ENCODE measurements around the gene MBD6. TPM values are rescaled to one million over a fixed set of nuclear protein-coding genes. Genes with fewer than 3 reads are reported as not detected.

The MBD6 gene
- total and polyA plus RNA-seq, 2 donors, result 5.6 to 60.5 TPM

DNA sequence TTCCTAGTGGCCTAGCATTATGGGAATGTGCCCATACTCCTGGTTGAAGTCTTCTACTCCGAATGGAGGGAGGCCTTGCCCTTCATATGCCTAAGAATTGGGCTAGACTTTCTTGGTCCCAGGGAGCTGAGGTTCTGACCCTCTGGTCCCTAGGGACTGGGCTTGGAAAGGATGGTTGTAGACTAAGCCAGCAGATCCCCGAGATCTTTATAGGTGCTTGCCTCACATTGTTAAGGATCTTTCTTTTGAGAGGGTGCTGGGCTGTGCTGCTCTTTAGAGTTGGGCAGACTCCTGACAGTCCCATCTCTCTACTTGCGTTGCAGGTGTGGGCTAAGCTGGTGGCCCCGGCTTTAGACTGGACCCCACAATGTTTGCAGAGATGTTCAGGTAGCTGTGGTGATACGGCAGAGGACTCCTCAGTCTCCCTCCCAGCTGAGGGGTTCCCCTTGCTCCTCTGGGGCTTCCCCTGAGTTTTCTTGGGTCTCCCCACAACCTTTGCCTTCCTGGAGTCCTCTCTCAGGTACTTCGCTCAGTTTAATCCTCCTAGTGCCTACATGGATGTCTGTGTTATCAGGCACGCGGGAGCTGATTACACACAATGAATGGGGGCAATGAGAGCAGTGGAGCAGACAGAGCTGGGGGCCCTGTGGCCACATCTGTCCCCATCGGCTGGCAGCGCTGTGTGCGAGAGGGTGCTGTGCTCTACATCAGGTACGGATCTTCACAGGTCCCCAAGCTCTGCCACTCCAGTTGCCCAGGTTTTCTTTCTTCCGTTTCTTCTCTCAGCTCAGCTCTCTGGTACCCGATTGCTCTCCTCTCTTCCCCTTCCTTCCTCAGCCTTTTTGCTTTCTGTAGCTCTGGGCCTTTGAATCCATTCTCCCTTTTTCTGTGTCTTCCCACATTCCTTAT is 1.3 kb downstream of the MBD6 start:
- peak overlapping the region; percentile 71 to 84 for H3K4me3 ChIP-seq (ENCODE audit: low read length in 2 of 2)
- no peak for DNase-seq (ENCODE audit: low read depth in 6 of 9, low spot score in 9 of 9)
- H3K27ac ChIP-seq (ENCODE audit: low read depth in 1 of 2, low read length in 1 of 2), result peak overlapping the region; percentile 82 to 99
- no peaks in the 10 kb centered on the region for H3K9me3 ChIP-seq (ENCODE audit: control insufficient read depth in 2 of 2, insufficient read depth in 1 of 2, low read length in 1 of 2)
- H3K36me3 ChIP-seq (ENCODE audit: control insufficient read depth in 2 of 2, insufficient read depth in 2 of 2, low read length in 1 of 2), result peaks cover 45 to 50% of the 10 kb centered on the region in 2 donors
- H3K4me1 ChIP-seq (ENCODE audit: control insufficient read depth in 2 of 2, insufficient read depth in 2 of 2, low read length in 2 of 2), result peaks cover 30 to 52% of the 10 kb centered on the region in 2 donors
- WGBS, result 87% methylated on average over 14 of the region's 14 CpGs
- H3K27me3 ChIP-seq (ENCODE audit: control insufficient read depth in 2 of 2, insufficient read depth in 1 of 2, low read length in 1 of 2), result no peaks in the 10 kb centered on the region

- Histone ChIP-seq H3K4me1 (ENCODE audit: control insufficient read depth in 2 of 2, insufficient read depth in 2 of 2, low read length in 2 of 2) (peaks cover 23 to 44% of the 10 kb centered on the region in 2 donors), H3K27me3 (ENCODE audit: control insufficient read depth in 2 of 2, insufficient read depth in 1 of 2, low read length in 1 of 2) (no peaks in the 10 kb centered on the region), H3K9me3 (ENCODE audit: control insufficient read depth in 2 of 2, insufficient read depth in 1 of 2, low read length in 1 of 2) (no peaks in the 10 kb centered on the region), H3K4me3 (ENCODE audit: low read length in 2 of 2) (no peak overlapping the region), H3K27ac (ENCODE audit: low read depth in 1 of 2, low read length in 1 of 2) (no peak overlapping the region), H3K36me3 (ENCODE audit: control insufficient read depth in 2 of 2, insufficient read depth in 2 of 2, low read length in 1 of 2) (peaks cover 56 to 57% of the 10 kb centered on the region in 2 donors)
- DNase-seq (ENCODE audit: low read depth in 6 of 9, low spot score in 9 of 9), result no peak
- 94% methylated on average over 11 of the region's 11 CpGs for WGBS
Observed at GRCh38 chr12:57524814-57525614, 2.4 kb downstream of the MBD6 start.

DNA sequence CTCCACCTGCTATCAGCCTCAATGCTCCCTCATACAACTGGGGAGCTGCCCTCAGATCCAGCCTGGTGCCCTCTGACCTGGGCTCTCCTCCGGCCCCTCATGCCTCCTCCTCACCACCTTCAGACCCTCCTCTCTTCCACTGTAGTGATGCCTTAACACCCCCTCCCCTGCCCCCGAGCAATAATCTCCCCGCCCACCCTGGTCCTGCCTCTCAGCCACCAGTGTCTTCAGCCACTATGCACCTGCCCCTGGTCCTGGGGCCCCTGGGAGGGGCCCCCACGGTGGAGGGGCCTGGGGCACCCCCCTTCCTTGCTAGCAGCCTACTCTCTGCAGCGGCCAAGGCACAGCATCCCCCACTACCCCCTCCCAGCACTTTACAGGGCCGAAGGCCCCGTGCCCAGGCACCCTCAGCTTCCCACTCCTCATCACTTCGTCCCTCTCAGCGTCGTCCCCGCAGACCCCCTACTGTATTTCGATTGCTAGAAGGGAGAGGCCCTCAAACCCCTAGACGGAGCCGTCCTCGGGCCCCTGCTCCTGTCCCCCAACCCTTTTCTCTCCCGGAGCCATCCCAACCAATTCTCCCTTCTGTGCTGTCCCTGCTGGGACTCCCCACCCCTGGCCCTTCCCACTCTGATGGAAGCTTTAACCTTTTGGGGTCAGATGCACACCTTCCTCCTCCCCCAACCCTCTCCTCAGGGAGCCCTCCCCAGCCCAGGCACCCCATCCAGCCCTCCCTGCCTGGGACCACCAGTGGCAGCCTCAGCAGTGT is 3.2 kb downstream of the MBD6 start:
- H3K27me3 ChIP-seq (ENCODE audit: control insufficient read depth in 2 of 2, insufficient read depth in 1 of 2, low read length in 1 of 2), result no peaks in the 10 kb centered on the region
- no peak for DNase-seq (ENCODE audit: low read depth in 6 of 9, low spot score in 9 of 9)
- H3K4me3 ChIP-seq (ENCODE audit: low read length in 2 of 2), result no peak overlapping the region
- 95% methylated on average over 16 of the region's 16 CpGs for WGBS
- peaks cover 64 to 65% of the 10 kb centered on the region in 2 donors for H3K36me3 ChIP-seq (ENCODE audit: control insufficient read depth in 2 of 2, insufficient read depth in 2 of 2, low read length in 1 of 2)
- H3K4me1 ChIP-seq (ENCODE audit: control insufficient read depth in 2 of 2, insufficient read depth in 2 of 2, low read length in 2 of 2), result peaks cover 23 to 43% of the 10 kb centered on the region in 2 donors
- no peaks in the 10 kb centered on the region for H3K9me3 ChIP-seq (ENCODE audit: control insufficient read depth in 2 of 2, insufficient read depth in 1 of 2, low read length in 1 of 2)
- no peak overlapping the region for H3K27ac ChIP-seq (ENCODE audit: low read depth in 1 of 2, low read length in 1 of 2)

GRCh38 chr12:57526477-57527126 is 4.0 kb downstream of the MBD6 start:
- Histone ChIP-seq H3K4me1 (ENCODE audit: control insufficient read depth in 2 of 2, insufficient read depth in 2 of 2, low read length in 2 of 2) (peaks cover 19 to 35% of the 10 kb centered on the region in 2 donors), H3K27me3 (ENCODE audit: control insufficient read depth in 2 of 2, insufficient read depth in 1 of 2, low read length in 1 of 2) (no peaks in the 10 kb centered on the region), H3K9me3 (ENCODE audit: control insufficient read depth in 2 of 2, insufficient read depth in 1 of 2, low read length in 1 of 2) (no peaks in the 10 kb centered on the region), H3K27ac (ENCODE audit: low read depth in 1 of 2, low read length in 1 of 2) (no peak overlapping the region), H3K4me3 (ENCODE audit: low read length in 2 of 2) (no peak overlapping the region), H3K36me3 (ENCODE audit: control insufficient read depth in 2 of 2, insufficient read depth in 2 of 2, low read length in 1 of 2) (peaks cover 72 to 73% of the 10 kb centered on the region in 2 donors)
- no peak for DNase-seq (ENCODE audit: low read depth in 6 of 9, low spot score in 9 of 9)
- WGBS, result 96% methylated on average over 4 of the region's 4 CpGs

DNA sequence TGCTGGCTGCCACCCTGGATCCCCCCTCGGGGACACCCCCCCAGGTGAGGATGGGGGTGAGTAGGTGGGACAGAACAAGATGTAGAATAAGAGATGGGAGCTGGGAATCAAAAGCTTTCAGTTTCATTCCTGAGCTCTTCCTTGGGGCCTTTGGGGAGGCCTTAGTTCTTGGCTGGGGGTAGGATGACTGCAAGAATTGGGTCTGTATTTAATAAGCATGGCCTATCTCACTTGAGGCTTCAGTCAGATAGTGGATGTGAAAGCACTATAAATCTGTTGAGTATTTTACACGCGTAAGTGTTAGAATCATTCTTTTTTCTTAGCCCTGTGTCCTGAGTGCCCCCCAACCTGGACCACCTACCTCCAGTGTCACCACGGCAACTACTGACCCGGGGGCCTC is 4.6 kb downstream of the MBD6 start:
- H3K36me3 ChIP-seq (ENCODE audit: control insufficient read depth in 2 of 2, insufficient read depth in 2 of 2, low read length in 1 of 2), result peaks cover 77 to 79% of the 10 kb centered on the region in 2 donors
- H3K27ac ChIP-seq (ENCODE audit: low read depth in 1 of 2, low read length in 1 of 2), result no peak overlapping the region
- H3K4me1 ChIP-seq (ENCODE audit: control insufficient read depth in 2 of 2, insufficient read depth in 2 of 2, low read length in 2 of 2), result peaks cover 17 to 30% of the 10 kb centered on the region in 2 donors
- H3K4me3 ChIP-seq (ENCODE audit: low read length in 2 of 2), result no peak overlapping the region
- H3K27me3 ChIP-seq (ENCODE audit: control insufficient read depth in 2 of 2, insufficient read depth in 1 of 2, low read length in 1 of 2), result no peaks in the 10 kb centered on the region
- DNase-seq (ENCODE audit: low read depth in 6 of 9, low spot score in 9 of 9), result no peak
- H3K9me3 ChIP-seq (ENCODE audit: control insufficient read depth in 2 of 2, insufficient read depth in 1 of 2, low read length in 1 of 2), result no peaks in the 10 kb centered on the region
- 94% methylated on average over 5 of the region's 5 CpGs for WGBS

DNA sequence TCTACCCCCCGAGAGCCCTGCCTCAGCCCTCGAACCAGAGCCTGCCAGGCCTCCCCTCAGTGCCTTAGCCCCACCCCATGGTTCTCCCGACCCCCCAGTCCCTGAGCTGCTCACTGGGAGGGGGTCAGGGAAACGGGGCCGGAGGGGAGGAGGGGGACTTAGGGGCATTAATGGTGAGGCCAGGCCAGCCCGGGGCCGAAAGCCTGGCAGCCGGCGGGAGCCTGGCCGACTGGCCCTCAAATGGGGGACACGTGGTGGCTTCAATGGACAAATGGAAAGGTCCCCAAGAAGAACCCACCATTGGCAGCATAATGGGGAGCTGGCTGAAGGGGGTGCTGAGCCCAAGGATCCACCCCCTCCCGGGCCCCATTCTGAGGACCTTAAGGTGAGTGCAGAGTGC is 5.6 kb downstream of the MBD6 start:
- 98% methylated on average over 12 of the region's 12 CpGs for WGBS
- peaks cover 17 to 26% of the 10 kb centered on the region in 2 donors for H3K4me1 ChIP-seq (ENCODE audit: control insufficient read depth in 2 of 2, insufficient read depth in 2 of 2, low read length in 2 of 2)
- no peaks in the 10 kb centered on the region for H3K9me3 ChIP-seq (ENCODE audit: control insufficient read depth in 2 of 2, insufficient read depth in 1 of 2, low read length in 1 of 2)
- no peak overlapping the region for H3K27ac ChIP-seq (ENCODE audit: low read depth in 1 of 2, low read length in 1 of 2)
- peaks cover 87 to 89% of the 10 kb centered on the region in 2 donors for H3K36me3 ChIP-seq (ENCODE audit: control insufficient read depth in 2 of 2, insufficient read depth in 2 of 2, low read length in 1 of 2)
- DNase-seq (ENCODE audit: low read depth in 6 of 9, low spot score in 9 of 9), result no peak
- no peak overlapping the region for H3K4me3 ChIP-seq (ENCODE audit: low read length in 2 of 2)
- H3K27me3 ChIP-seq (ENCODE audit: control insufficient read depth in 2 of 2, insufficient read depth in 1 of 2, low read length in 1 of 2), result no peaks in the 10 kb centered on the region

- WGBS, result 97% methylated on average over 10 of the region's 10 CpGs
- H3K4me1 ChIP-seq (ENCODE audit: control insufficient read depth in 2 of 2, insufficient read depth in 2 of 2, low read length in 2 of 2), result peaks cover 9 to 18% of the 10 kb centered on the region in 2 donors
- no peak for DNase-seq (ENCODE audit: low read depth in 6 of 9, low spot score in 9 of 9)
- no peaks in the 10 kb centered on the region for H3K27me3 ChIP-seq (ENCODE audit: control insufficient read depth in 2 of 2, insufficient read depth in 1 of 2, low read length in 1 of 2)
- no peak overlapping the region for H3K4me3 ChIP-seq (ENCODE audit: low read length in 2 of 2)
- peaks cover 91 to 93% of the 10 kb centered on the region in 2 donors for H3K36me3 ChIP-seq (ENCODE audit: control insufficient read depth in 2 of 2, insufficient read depth in 2 of 2, low read length in 1 of 2)
- H3K9me3 ChIP-seq (ENCODE audit: control insufficient read depth in 2 of 2, insufficient read depth in 1 of 2, low read length in 1 of 2), result no peaks in the 10 kb centered on the region
- no peak overlapping the region for H3K27ac ChIP-seq (ENCODE audit: low read depth in 1 of 2, low read length in 1 of 2)
Observed at GRCh38 chr12:57528831-57529555, 6.4 kb downstream of the MBD6 start.

DNA sequence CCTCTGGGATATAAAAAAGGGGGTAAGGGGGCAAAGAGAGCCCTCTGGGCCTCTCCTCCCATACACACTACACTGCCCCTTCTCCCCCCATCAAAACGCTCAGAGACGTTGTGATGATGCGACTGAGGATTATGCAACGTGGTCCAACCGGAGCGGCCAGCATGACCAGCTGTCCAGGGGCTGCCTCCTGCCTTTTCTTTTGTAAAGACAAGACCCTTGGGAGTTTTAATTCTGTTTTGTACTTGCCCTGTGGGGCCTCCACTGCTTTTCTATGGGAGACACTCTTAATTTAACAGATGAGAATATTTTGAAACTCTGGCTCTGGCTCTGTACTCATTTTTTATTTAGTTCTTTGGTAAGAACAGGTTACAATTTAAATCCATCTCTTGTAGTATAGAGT is 7.2 kb downstream of the MBD6 start:
- H3K27ac ChIP-seq (ENCODE audit: low read depth in 1 of 2, low read length in 1 of 2), result no peak overlapping the region
- peaks cover 89 to 95% of the 10 kb centered on the region in 2 donors for H3K36me3 ChIP-seq (ENCODE audit: control insufficient read depth in 2 of 2, insufficient read depth in 2 of 2, low read length in 1 of 2)
- 95% methylated on average over 6 of the region's 6 CpGs for WGBS

More for the DNA sequence above, 7.2 kb downstream of the MBD6 start:
- Histone ChIP-seq H3K9me3 (ENCODE audit: control insufficient read depth in 2 of 2, insufficient read depth in 1 of 2, low read length in 1 of 2) (no peaks in the 10 kb centered on the region), H3K4me3 (ENCODE audit: low read length in 2 of 2) (no peak overlapping the region), H3K27me3 (ENCODE audit: control insufficient read depth in 2 of 2, insufficient read depth in 1 of 2, low read length in 1 of 2) (no peaks in the 10 kb centered on the region), H3K4me1 (ENCODE audit: control insufficient read depth in 2 of 2, insufficient read depth in 2 of 2, low read length in 2 of 2) (peaks cover 1 to 9% of the 10 kb centered on the region in 2 donors)
- DNase-seq (ENCODE audit: low read depth in 6 of 9, low spot score in 9 of 9), result no peak

Data from thymus (tissue), 11 donors.